ENCODE data around the gene NT5M.

DNA sequence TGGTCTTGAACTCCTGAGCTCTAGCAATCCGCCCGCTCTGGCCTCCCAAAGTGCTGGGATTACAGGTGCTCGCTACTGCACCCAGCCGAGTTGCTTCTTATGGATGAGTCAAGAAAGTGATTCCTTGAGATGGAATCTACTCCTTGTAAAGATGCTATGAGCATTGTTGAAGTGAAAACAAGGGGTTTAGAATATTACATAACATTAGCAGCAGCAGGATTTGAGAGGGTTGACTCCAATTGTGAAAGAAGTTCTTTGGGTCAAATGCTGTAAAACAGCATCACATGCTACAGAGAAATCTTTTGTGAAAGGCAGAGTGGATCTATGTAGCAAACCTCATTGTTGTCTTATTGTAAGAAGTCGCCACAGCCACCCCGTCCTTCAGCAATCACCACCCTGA, 72.7 kb downstream of the NT5M start:
- TF ChIP-seq CTCF (IDR thresholded peaks at IDR 0.05) (no peak), POLR2AphosphoS5 (IDR thresholded peaks at IDR 0.05; ENCODE audit: insufficient read depth in 1 of 2, low read depth in 1 of 2) (no peak), POLR2A (IDR thresholded peaks at IDR 0.05) (no peak)
